ENCODE measurements around the gene CTNND2.
"Not testable (repeated sequence)": the region's sequence is repeated elsewhere in the genome, so short reads cannot be mapped to it uniquely, and the experiment has no call there.

Gene CTNND2

DNA sequence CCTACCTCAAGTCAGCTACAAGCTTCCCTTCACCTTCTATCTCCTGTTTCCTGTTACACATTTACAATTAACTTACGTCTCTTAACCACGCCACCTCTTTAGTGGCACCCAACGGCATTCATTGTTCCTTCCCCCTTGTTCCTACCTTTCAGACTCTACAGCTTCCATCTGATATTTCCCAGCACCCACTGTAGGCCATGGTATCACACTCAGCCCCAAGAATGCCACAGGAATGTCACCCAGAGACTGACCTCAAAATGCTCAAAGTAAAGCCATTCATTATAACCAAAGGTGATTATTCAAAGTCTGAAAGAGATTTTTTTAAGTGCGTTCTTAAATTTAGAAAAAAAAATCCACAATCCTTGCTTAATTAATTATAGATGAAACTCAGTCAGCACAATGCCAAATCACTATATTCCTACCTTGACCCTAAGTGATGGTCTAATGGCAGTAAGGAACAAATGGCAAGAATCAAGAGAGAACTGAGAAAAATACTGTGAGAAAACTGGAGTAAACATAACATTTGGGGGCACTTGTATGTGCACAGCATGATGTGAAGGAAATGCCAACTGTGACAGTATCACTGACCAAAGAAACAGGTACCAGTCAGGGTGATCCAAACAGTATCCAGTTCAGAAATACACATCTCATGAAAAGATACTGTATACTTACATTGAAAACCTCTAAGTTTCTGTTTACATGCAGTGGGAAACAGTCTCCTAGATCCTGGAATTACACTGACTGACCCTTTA, 52.1 kb downstream of the CTNND2 start:
- H3K27ac ChIP-seq: no peak overlapping the region
- no peaks in the 10 kb centered on the region for H4K20me1 ChIP-seq (ENCODE audit: insufficient read depth)
- H3K79me2 ChIP-seq (ENCODE audit: insufficient read depth, low read depth): no peaks in the 10 kb centered on the region
- H3K9ac ChIP-seq: no peak overlapping the region
- no peak for TF ChIP-seq CTCF (conservative IDR thresholded peaks at IDR 0.05; ENCODE audit: low read depth, low read length)
- no peaks in the 10 kb centered on the region for H3K36me3 ChIP-seq (ENCODE audit: insufficient read depth)
- H3K4me1 ChIP-seq (ENCODE audit: low read depth, poor library complexity, severe bottlenecking): no peaks in the 10 kb centered on the region
- H2AFZ ChIP-seq (ENCODE audit: low read depth): no peak overlapping the region
- no peak overlapping the region for H3K4me2 ChIP-seq
- H3K27me3 ChIP-seq (ENCODE audit: insufficient read depth, low read depth): no peaks in the 10 kb centered on the region
- H3K4me3 ChIP-seq (IDR thresholded peaks at IDR 0.05; ENCODE audit: insufficient read depth, low read depth, low read length): no peak overlapping the region

- no peak overlapping the region for H3K4me2 ChIP-seq
Measured at GRCh38 chr5:11851416-11851815, 52.8 kb downstream of the CTNND2 start.

DNA sequence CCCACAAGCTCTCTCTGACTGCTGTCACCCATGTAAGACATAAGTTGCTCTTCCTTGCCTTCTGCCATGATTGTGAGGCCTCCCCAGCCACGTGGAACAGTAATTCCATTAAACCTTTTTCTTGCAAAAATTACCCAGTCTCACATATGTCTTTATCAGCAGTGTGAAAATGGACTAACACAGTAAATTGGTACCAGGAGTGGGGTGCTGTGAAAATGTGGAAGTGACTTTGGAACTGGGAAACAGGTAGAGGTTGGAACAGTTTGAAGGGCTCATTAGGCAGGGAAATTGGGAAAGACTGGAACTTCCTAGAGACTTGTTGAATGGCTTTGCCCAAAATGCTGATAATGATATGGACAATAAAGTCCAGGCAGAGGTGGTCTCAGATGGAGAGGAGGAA, 75.7 kb downstream of the CTNND2 start:
- not testable (repeated sequence) for H3K27me3 ChIP-seq (ENCODE audit: insufficient read depth, low read depth); H2AFZ ChIP-seq (ENCODE audit: low read depth); H3K4me1 ChIP-seq (ENCODE audit: low read depth, poor library complexity, severe bottlenecking); H3K4me2 ChIP-seq; H3K9ac ChIP-seq; H3K79me2 ChIP-seq (ENCODE audit: insufficient read depth, low read depth); H3K4me3 ChIP-seq (IDR thresholded peaks at IDR 0.05; ENCODE audit: insufficient read depth, low read depth, low read length); H3K27ac ChIP-seq; H3K36me3 ChIP-seq (ENCODE audit: insufficient read depth); H4K20me1 ChIP-seq (ENCODE audit: insufficient read depth)

More at GRCh38 chr5:11851416-11851815, 52.8 kb downstream of the CTNND2 start:
- H3K27ac ChIP-seq: no peak overlapping the region
- H3K36me3 ChIP-seq (ENCODE audit: insufficient read depth): no peaks in the 10 kb centered on the region
- H3K27me3 ChIP-seq (ENCODE audit: insufficient read depth, low read depth): no peaks in the 10 kb centered on the region
- H4K20me1 ChIP-seq (ENCODE audit: insufficient read depth): no peaks in the 10 kb centered on the region
- H3K4me1 ChIP-seq (ENCODE audit: low read depth, poor library complexity, severe bottlenecking): no peaks in the 10 kb centered on the region
- no peak overlapping the region for H2AFZ ChIP-seq (ENCODE audit: low read depth)
- no peak overlapping the region for H3K9ac ChIP-seq
- H3K79me2 ChIP-seq (ENCODE audit: insufficient read depth, low read depth): no peaks in the 10 kb centered on the region
- no peak for TF ChIP-seq CTCF (conservative IDR thresholded peaks at IDR 0.05; ENCODE audit: low read depth, low read length)
- no peak overlapping the region for H3K4me3 ChIP-seq (IDR thresholded peaks at IDR 0.05; ENCODE audit: insufficient read depth, low read depth, low read length)

DNA sequence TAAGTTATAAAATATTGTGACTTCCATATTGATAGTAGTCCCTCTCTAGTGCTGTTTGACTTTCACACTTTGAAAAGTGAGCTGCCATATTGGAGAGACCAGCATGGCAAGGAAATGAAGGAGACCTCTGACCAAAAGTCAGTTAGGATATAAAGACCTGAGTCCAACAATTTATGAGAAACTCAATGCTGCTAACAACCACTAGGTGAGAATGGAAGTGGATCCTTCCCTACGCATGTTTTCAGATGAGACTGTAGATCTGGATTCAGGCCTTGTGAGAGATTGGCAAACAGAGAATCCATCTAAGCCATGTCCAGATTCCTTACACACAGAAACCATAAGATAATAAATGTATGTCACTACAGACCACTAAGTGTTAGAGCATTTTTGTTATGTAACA, 81.6 kb downstream of the CTNND2 start:
- H3K4me2 ChIP-seq: no peak overlapping the region
- no peak overlapping the region for H2AFZ ChIP-seq (ENCODE audit: low read depth)
- no peaks in the 10 kb centered on the region for H3K36me3 ChIP-seq (ENCODE audit: insufficient read depth)
- no peaks in the 10 kb centered on the region for H4K20me1 ChIP-seq (ENCODE audit: insufficient read depth)
- TF ChIP-seq CTCF (conservative IDR thresholded peaks at IDR 0.05; ENCODE audit: low read depth, low read length): no peak
- H3K4me1 ChIP-seq (ENCODE audit: low read depth, poor library complexity, severe bottlenecking): no peaks in the 10 kb centered on the region
- H3K4me3 ChIP-seq (IDR thresholded peaks at IDR 0.05; ENCODE audit: insufficient read depth, low read depth, low read length): no peak overlapping the region
- no peak overlapping the region for H3K9ac ChIP-seq
- no peaks in the 10 kb centered on the region for H3K79me2 ChIP-seq (ENCODE audit: insufficient read depth, low read depth)
- no peak overlapping the region for H3K27ac ChIP-seq
- no peaks in the 10 kb centered on the region for H3K27me3 ChIP-seq (ENCODE audit: insufficient read depth, low read depth)

- Histone ChIP-seq H3K36me3 (ENCODE audit: insufficient read depth) (no peaks in the 10 kb centered on the region), H3K4me1 (ENCODE audit: low read depth, poor library complexity, severe bottlenecking) (no peaks in the 10 kb centered on the region), H3K4me3 (IDR thresholded peaks at IDR 0.05; ENCODE audit: insufficient read depth, low read depth, low read length) (no peak overlapping the region), H4K20me1 (ENCODE audit: insufficient read depth) (no peaks in the 10 kb centered on the region), H3K9ac (no peak overlapping the region), H3K4me2 (no peak overlapping the region), H3K79me2 (ENCODE audit: insufficient read depth, low read depth) (no peaks in the 10 kb centered on the region), H3K27me3 (ENCODE audit: insufficient read depth, low read depth) (no peaks in the 10 kb centered on the region), H2AFZ (ENCODE audit: low read depth) (no peak overlapping the region), H3K27ac (no peak overlapping the region)
- TF ChIP-seq CTCF (conservative IDR thresholded peaks at IDR 0.05; ENCODE audit: low read depth, low read length): no peak
Measured at GRCh38 chr5:11815916-11816315, 88.3 kb downstream of the CTNND2 start.

Data from KMS-11 (cell line).